ENCODE results near the gene IL37. TPM values are rescaled to one million over a fixed set of nuclear protein-coding genes. Genes with fewer than 3 reads are reported as not detected.

Gene IL37
- polyA plus RNA-seq, 2 of the 4 experiments (the other 2 are of a cell fraction), result not detected

DNA sequence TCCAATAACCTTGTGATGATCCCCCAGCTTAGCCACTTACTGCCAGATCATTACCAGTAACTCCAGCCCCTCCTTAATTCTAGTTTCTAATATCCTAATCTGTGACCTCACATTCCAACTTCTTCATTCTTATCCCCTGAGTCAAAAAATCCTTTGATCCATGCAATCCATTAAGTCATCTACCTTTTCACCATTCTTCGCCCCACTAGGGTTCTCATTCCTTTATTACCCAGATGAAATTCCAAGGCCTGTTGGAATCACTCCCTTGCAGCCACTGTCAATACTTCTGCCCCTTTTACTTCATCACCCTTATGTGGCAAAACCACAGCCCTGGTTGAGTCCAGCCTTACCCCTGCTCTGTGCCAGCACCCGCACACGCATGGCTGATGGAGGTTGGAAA, 46.5 kb downstream of the IL37 start:
- Histone ChIP-seq H3K9me3 (no peaks in the 10 kb centered on the region), H3K4me3 (no peak overlapping the region), H3K4me2 (no peak overlapping the region), H3K4me1 (no peaks in the 10 kb centered on the region), H3K27ac (no peak overlapping the region)
- FAIRE-seq (no peak), ATAC-seq (no peak), DNase-seq (ENCODE audit: low read depth in 1 of 2, low spot score in 1 of 2) (no peak)
- no peak for TF ChIP-seq ZNF302 (CRISPR knock-in tag; IDR thresholded peaks at IDR 0.05)
- no peak for TF ChIP-seq MAFK (IDR thresholded peaks at IDR 0.05; ENCODE audit: partially characterized antibody)
- no peak for TF ChIP-seq CHD2 (IDR thresholded peaks at IDR 0.05; ENCODE audit: low read length, partially characterized antibody)
- TF ChIP-seq ZFP36 (IDR thresholded peaks at IDR 0.05; ENCODE audit: borderline replicate concordance, partially characterized antibody), result no peak
- TF ChIP-seq SMC3 (IDR thresholded peaks at IDR 0.05), result no peak
- no peak for TF ChIP-seq MAZ (IDR thresholded peaks at IDR 0.05; ENCODE audit: borderline replicate concordance, low read depth, low read length)
- TF ChIP-seq NR3C1 (IDR thresholded peaks at IDR 0.05), result no peak
- TF ChIP-seq HDAC2 (IDR thresholded peaks at IDR 0.05), result no peak
- TF ChIP-seq POLR2AphosphoS2 (conservative IDR thresholded peaks at IDR 0.05; ENCODE audit: low read length), result no peak
- TF ChIP-seq, protein P1, sequence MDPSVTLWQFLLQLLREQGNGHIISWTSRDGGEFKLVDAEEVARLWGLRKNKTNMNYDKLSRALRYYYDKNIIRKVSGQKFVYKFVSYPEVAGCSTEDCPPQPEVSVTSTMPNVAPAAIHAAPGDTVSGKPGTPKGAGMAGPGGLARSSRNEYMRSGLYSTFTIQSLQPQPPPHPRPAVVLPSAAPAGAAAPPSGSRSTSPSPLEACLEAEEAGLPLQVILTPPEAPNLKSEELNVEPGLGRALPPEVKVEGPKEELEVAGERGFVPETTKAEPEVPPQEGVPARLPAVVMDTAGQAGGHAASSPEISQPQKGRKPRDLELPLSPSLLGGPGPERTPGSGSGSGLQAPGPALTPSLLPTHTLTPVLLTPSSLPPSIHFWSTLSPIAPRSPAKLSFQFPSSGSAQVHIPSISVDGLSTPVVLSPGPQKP (IDR thresholded peaks at IDR 0.05; ENCODE audit: low read depth, low read length), result no peak
- TF ChIP-seq ZSCAN20 (CRISPR knock-in tag; IDR thresholded peaks at IDR 0.05), result no peak
- TF ChIP-seq E2F6 (IDR thresholded peaks at IDR 0.05; ENCODE audit: borderline replicate concordance, low read depth), result no peak
- TF ChIP-seq CTCF (IDR thresholded peaks at IDR 0.05), result no peak
- CTCF ChIA-PET, result interaction anchor here (0.8 to 3.8 kb wide), 3 partner anchors 16 to 205 kb away, joined by 3 to 25 read pairs (median 3); no protein-coding TSS in a partner anchor
- POLR2A ChIA-PET, result no interaction called here
- WGBS (ENCODE audit: missing lambda C conversion rate), result 97% methylated on average over 3 of the region's 3 CpGs

GRCh38 chr2:112958428-112959108, 47.6 kb downstream of the IL37 start:
- no peaks in the 10 kb centered on the region for H3K4me1 ChIP-seq
- H3K9me3 ChIP-seq, result no peaks in the 10 kb centered on the region
- ChIA-PET POLR2A (no interaction called here), CTCF (interaction anchor here (0.6 to 3.9 kb wide), 28 partner anchors 10 to 370 kb away, joined by 3 to 35 read pairs (median 3); partner anchors contain the start of gene IL36G)
- TF ChIP-seq RAD21 (conservative IDR thresholded peaks at IDR 0.05 in 1 of 2, IDR thresholded peaks at IDR 0.05 in 1 of 2) (peak; percentile 67 to 72), RFX5 (IDR thresholded peaks at IDR 0.05) (no peak), MAZ (IDR thresholded peaks at IDR 0.05; ENCODE audit: borderline replicate concordance, low read depth, low read length) (no peak), NFE2L2 (conservative IDR thresholded peaks at IDR 0.05; ENCODE audit: low read length) (no peak), SMC3 (IDR thresholded peaks at IDR 0.05) (peak; percentile 48), CBX2 (IDR thresholded peaks at IDR 0.05; ENCODE audit: borderline replicate concordance, low read depth) (no peak), EP300 (IDR thresholded peaks at IDR 0.05) (no peak), CHD2 (IDR thresholded peaks at IDR 0.05; ENCODE audit: low read length, partially characterized antibody) (no peak), ZSCAN20 (CRISPR knock-in tag; IDR thresholded peaks at IDR 0.05) (no peak), BHLHE40 (IDR thresholded peaks at IDR 0.05; ENCODE audit: low read depth, low read length) (no peak), CEBPB (IDR thresholded peaks at IDR 0.05) (peak in 1 of 2 experiments; percentile 53; a peak in 1 of 4 replicates), CTCF (IDR thresholded peaks at IDR 0.05) (peak; percentile 82)
- TF ChIP-seq, protein P2, sequence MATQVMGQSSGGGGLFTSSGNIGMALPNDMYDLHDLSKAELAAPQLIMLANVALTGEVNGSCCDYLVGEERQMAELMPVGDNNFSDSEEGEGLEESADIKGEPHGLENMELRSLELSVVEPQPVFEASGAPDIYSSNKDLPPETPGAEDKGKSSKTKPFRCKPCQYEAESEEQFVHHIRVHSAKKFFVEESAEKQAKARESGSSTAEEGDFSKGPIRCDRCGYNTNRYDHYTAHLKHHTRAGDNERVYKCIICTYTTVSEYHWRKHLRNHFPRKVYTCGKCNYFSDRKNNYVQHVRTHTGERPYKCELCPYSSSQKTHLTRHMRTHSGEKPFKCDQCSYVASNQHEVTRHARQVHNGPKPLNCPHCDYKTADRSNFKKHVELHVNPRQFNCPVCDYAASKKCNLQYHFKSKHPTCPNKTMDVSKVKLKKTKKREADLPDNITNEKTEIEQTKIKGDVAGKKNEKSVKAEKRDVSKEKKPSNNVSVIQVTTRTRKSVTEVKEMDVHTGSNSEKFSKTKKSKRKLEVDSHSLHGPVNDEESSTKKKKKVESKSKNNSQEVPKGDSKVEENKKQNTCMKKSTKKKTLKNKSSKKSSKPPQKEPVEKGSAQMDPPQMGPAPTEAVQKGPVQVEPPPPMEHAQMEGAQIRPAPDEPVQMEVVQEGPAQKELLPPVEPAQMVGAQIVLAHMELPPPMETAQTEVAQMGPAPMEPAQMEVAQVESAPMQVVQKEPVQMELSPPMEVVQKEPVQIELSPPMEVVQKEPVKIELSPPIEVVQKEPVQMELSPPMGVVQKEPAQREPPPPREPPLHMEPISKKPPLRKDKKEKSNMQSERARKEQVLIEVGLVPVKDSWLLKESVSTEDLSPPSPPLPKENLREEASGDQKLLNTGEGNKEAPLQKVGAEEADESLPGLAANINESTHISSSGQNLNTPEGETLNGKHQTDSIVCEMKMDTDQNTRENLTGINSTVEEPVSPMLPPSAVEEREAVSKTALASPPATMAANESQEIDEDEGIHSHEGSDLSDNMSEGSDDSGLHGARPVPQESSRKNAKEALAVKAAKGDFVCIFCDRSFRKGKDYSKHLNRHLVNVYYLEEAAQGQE (IDR thresholded peaks at IDR 0.05), result no peak
- TF ChIP-seq, protein P3, sequence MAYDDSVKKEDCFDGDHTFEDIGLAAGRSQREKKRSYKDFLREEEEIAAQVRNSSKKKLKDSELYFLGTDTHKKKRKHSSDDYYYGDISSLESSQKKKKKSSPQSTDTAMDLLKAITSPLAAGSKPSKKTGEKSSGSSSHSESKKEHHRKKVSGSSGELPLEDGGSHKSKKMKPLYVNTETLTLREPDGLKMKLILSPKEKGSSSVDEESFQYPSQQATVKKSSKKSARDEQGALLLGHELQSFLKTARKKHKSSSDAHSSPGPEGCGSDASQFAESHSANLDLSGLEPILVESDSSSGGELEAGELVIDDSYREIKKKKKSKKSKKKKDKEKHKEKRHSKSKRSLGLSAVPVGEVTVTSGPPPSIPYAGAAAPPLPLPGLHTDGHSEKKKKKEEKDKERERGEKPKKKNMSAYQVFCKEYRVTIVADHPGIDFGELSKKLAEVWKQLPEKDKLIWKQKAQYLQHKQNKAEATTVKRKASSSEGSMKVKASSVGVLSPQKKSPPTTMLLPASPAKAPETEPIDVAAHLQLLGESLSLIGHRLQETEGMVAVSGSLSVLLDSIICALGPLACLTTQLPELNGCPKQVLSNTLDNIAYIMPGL (CRISPR knock-in tag; IDR thresholded peaks at IDR 0.05; ENCODE audit: borderline replicate concordance), result no peak
- 0 out of 3 replicates have a peak overlapping the region, but pooled peaks have one; percentile 6 for H3K4me2 ChIP-seq
- FAIRE-seq (no peak), DNase-seq (ENCODE audit: low read depth in 1 of 2, low spot score in 1 of 2) (peak; percentile 48 to 60), ATAC-seq (peak; percentile 82 to 96)
- 30% methylated on average over 9 of the region's 9 CpGs for WGBS (ENCODE audit: missing lambda C conversion rate)
- no peak overlapping the region for H3K4me3 ChIP-seq
- no peak overlapping the region for H3K27ac ChIP-seq
